Neural cell (in vitro differentiated cells): ENCODE results near the gene RYR2. TPM values are rescaled to one million over a fixed set of nuclear protein-coding genes. Genes with fewer than 3 reads are reported as not detected.

Experiments used
- H2AFZ ChIP-seq: fragments of 200-600, 300-800 bp; sonication (generic), shearing (Covaris generic); 2 replicates; pipeline ENCODE4 v1.6.0; 2014; ENCODE audit warnings: low read depth, mild to moderate bottlenecking, antibody characterized with exemption, low read length, moderate library complexity
- H3F3A ChIP-seq: fragments of 200-600 bp; shearing (Covaris generic); 2 replicates; pipeline ENCODE4 v1.6.1; 2016; ENCODE audit warnings: mild to moderate bottlenecking, moderate library complexity, mixed read lengths, antibody characterized with exemption, low read length; ENCODE audit not compliant: insufficient read depth, poor library complexity, severe bottlenecking
- H3K27ac ChIP-seq: fragments of 200-600, 300-800 bp; sonication (generic), shearing (Covaris generic); 2 replicates; pipeline ENCODE4 v1.5.1; 2014; ENCODE audit warnings: mild to moderate bottlenecking, low read length, moderate library complexity
- H3K27me3 ChIP-seq: fragments of 300-800, 200-600 bp; sonication (generic), shearing (Covaris generic); 2 replicates; pipeline ENCODE4 v1.6.0; 2014; ENCODE audit warnings: mild to moderate bottlenecking, low read depth, low read length, moderate library complexity; ENCODE audit not compliant: insufficient read depth
- H3K36me3 ChIP-seq: fragments of 300-800, 200-600 bp; sonication (generic), shearing (Covaris generic); 2 replicates; pipeline ENCODE4 v1.5.1; 2014; ENCODE audit warnings: mild to moderate bottlenecking, antibody characterized with exemption, low read length, moderate library complexity; ENCODE audit not compliant: insufficient read depth
- H3K4me2 ChIP-seq: fragments of 300-800, 200-600 bp; sonication (generic), shearing (Covaris generic); 2 replicates; pipeline ENCODE4 v1.6.0; 2014; ENCODE audit warnings: mild to moderate bottlenecking, low read length
- H3K4me3 ChIP-seq: fragments of 300-800, 200-600 bp; sonication (generic), shearing (Covaris generic); 2 replicates; pipeline ENCODE4 v1.5.1; 2014; ENCODE audit warnings: mild to moderate bottlenecking, low read length, moderate library complexity
- H3K79me2 ChIP-seq: fragments of 200-600 bp; shearing (Covaris generic); replicated peaks from 2 replicates; pipeline ENCODE4 v1.6.0; 2014; ENCODE audit warnings: mild to moderate bottlenecking, low read length, moderate library complexity; ENCODE audit not compliant: insufficient read depth
- H3K9ac ChIP-seq: fragments of 300-800, 200-600 bp; sonication (generic), shearing (Covaris generic); 2 replicates; pipeline ENCODE4 v1.6.1; 2016; ENCODE audit warnings: mild to moderate bottlenecking, low read length, mixed read lengths
- H3K9me2 ChIP-seq: fragments of 200-600 bp; shearing (Covaris generic); 2 replicates; pipeline ENCODE4 v1.6.1; 2016; ENCODE audit warnings: mild to moderate bottlenecking, low read length, mixed read lengths; ENCODE audit not compliant: insufficient read depth
- H3K9me3 ChIP-seq: fragments of 200-600, 300-800 bp; sonication (generic), shearing (Covaris generic); 2 replicates; pipeline ENCODE4 v1.6.1; 2016; ENCODE audit warnings: mild to moderate bottlenecking, mixed run types, low read length, moderate library complexity, mixed read lengths
- H4K20me1 ChIP-seq: fragments of 200-600 bp; shearing (Covaris generic); 2 replicates; pipeline ENCODE4 v1.6.1; 2016; ENCODE audit warnings: mild to moderate bottlenecking, mixed run types; ENCODE audit not compliant: insufficient read depth
- EP300 ChIP-seq: fragments of 450-650 bp; conservative IDR thresholded peaks from 2 replicates; pipeline ENCODE4 v1.6.1; 2014; ENCODE audit warnings: antibody characterized with exemption, mild to moderate bottlenecking, moderate library complexity; ENCODE audit not compliant: poor library complexity, severe bottlenecking
- EZH2 ChIP-seq: fragments of 200-600, 300-800 bp; shearing (Covaris generic), sonication (generic); IDR thresholded peaks from 2 replicates; pipeline ENCODE4 v1.6.1; 2014; ENCODE audit warnings: antibody characterized with exemption, low read length, borderline replicate concordance, mild to moderate bottlenecking; ENCODE audit not compliant: insufficient read depth, poor library complexity, severe bottlenecking
- MXI1 ChIP-seq: fragments of 450-650 bp; conservative IDR thresholded peaks from 2 replicates; pipeline ENCODE4 v1.6.1; 2014; ENCODE audit warnings: antibody characterized with exemption, mild to moderate bottlenecking; ENCODE audit not compliant: poor library complexity, severe bottlenecking
- POLR2AphosphoS5 ChIP-seq: IDR thresholded peaks from 2 replicates; pipeline ENCODE4 v1.6.1; 2012
- RAD21 ChIP-seq: fragments of 450-650 bp; conservative IDR thresholded peaks from 2 replicates; pipeline ENCODE4 v1.6.1; 2014; ENCODE audit warnings: antibody characterized with exemption, mild to moderate bottlenecking, moderate library complexity
- SMC3 ChIP-seq: fragments of 450-650 bp; conservative IDR thresholded peaks from 2 replicates; pipeline ENCODE4 v1.6.1; 2014; ENCODE audit warnings: antibody characterized with exemption, mild to moderate bottlenecking, moderate library complexity; ENCODE audit not compliant: poor library complexity
- TAF1 ChIP-seq: IDR thresholded peaks from 2 replicates; pipeline ENCODE4 v1.6.1; 2012; ENCODE audit warnings: low read depth
- polyA plus RNA-seq: library from polyadenylated mRNA; depleted of rRNA; stranded (reverse); fragments of >200 nt; gene quantifications from 2 replicates; pipeline ENCODE4 v1.2.3, GENCODE V29; 2014
- TF ChIP-seq, protein P1 (sequence below): IDR thresholded peaks from 2 replicates; pipeline ENCODE4 v1.6.1; 2012; ENCODE audit warnings: borderline replicate concordance
- TF ChIP-seq, protein P2 (sequence below): fragments of 450-650 bp; IDR thresholded peaks from 2 replicates; pipeline ENCODE4 v1.5.1; 2014; ENCODE audit warnings: antibody characterized with exemption, mild to moderate bottlenecking, moderate library complexity; ENCODE audit not compliant: poor library complexity, severe bottlenecking

RYR2 gene
- polyA plus RNA-seq, 1 donor from 2014 or later, result 3.8 TPM

DNA sequence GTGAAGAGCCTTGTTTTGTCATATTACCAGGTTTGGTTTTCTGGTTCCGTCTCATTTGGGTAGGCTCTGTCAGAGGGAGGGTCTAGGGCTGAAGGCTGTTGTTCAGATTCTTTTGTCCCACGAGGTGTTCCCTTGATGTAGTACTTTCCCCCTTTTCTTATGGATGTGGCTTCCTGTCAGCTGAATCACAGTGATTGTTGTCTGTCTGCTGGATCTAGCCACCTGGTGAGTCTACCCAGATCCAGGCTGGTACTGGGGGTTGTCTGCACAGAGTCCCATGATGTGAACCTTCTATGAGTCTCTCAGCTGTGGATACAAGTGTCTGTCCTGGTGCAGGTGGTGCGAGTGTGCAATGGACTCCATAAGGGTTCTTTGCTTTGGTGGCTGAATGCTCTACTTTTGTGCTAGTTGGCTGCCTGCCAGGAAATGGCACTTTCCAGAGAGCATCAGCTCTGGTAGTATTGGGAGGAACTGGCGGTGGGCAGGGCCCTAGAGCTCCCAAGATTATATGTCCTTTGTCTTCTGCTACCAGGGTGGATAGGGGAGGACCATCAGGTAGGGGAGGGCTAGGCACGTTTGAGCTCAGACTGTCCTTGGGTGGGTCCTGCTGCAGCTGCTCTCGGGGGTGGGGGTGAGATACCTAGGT lies 246.0 kb downstream of the RYR2 start:
- Histone ChIP-seq H3K36me3 (no peaks in the 10 kb centered on the region), H3K9me2 (no peaks in the 10 kb centered on the region), H4K20me1 (no peaks in the 10 kb centered on the region), H3K27me3 (no peaks in the 10 kb centered on the region), H3F3A (no peaks in the 10 kb centered on the region), H3K79me2 (no peaks in the 10 kb centered on the region), H2AFZ (no peak overlapping the region), H3K27ac (no peak overlapping the region), H3K9me3 (no peaks in the 10 kb centered on the region), H3K4me3 (no peak overlapping the region), H3K4me2 (no peak overlapping the region), H3K9ac (no peak overlapping the region)
- TF ChIP-seq RAD21 (no peak), EZH2 (no peak)

DNA sequence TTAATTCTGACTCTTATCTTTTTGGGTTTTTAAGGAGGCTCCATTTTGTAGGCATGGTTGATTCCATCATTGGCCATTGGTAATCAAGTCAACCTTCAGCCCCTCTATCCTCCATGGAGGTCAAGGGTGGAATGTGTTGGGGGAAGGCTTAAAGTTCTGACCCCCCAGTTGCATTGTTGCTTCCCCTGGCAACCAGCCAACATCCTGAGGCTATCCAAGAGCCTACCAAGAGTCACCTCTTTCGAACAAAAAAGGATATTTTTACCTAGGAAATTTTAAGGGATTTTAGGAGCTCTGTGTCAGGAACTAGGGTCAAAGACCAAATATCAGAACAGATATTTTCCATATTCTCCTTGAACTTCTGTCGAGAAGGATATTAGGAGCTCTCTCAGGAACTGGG lies 251.8 kb downstream of the RYR2 start:
- no peaks in the 10 kb centered on the region for H3K36me3 ChIP-seq
- no peaks in the 10 kb centered on the region for H3F3A ChIP-seq
- H3K4me3 ChIP-seq, result no peak overlapping the region
- no peaks in the 10 kb centered on the region for H3K9me3 ChIP-seq
- TF ChIP-seq RAD21, result no peak
- TF ChIP-seq, protein P1, sequence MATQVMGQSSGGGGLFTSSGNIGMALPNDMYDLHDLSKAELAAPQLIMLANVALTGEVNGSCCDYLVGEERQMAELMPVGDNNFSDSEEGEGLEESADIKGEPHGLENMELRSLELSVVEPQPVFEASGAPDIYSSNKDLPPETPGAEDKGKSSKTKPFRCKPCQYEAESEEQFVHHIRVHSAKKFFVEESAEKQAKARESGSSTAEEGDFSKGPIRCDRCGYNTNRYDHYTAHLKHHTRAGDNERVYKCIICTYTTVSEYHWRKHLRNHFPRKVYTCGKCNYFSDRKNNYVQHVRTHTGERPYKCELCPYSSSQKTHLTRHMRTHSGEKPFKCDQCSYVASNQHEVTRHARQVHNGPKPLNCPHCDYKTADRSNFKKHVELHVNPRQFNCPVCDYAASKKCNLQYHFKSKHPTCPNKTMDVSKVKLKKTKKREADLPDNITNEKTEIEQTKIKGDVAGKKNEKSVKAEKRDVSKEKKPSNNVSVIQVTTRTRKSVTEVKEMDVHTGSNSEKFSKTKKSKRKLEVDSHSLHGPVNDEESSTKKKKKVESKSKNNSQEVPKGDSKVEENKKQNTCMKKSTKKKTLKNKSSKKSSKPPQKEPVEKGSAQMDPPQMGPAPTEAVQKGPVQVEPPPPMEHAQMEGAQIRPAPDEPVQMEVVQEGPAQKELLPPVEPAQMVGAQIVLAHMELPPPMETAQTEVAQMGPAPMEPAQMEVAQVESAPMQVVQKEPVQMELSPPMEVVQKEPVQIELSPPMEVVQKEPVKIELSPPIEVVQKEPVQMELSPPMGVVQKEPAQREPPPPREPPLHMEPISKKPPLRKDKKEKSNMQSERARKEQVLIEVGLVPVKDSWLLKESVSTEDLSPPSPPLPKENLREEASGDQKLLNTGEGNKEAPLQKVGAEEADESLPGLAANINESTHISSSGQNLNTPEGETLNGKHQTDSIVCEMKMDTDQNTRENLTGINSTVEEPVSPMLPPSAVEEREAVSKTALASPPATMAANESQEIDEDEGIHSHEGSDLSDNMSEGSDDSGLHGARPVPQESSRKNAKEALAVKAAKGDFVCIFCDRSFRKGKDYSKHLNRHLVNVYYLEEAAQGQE, result no peak
- TF ChIP-seq MXI1, result no peak
- TF ChIP-seq EP300, result no peak
- no peak for TF ChIP-seq SMC3
- no peak for TF ChIP-seq POLR2AphosphoS5
- TF ChIP-seq TAF1, result no peak
- no peak overlapping the region for H3K4me2 ChIP-seq
- H3K27ac ChIP-seq, result no peak overlapping the region
- no peak overlapping the region for H3K9ac ChIP-seq
- no peaks in the 10 kb centered on the region for H3K9me2 ChIP-seq
- H3K79me2 ChIP-seq, result no peaks in the 10 kb centered on the region
- H4K20me1 ChIP-seq, result no peaks in the 10 kb centered on the region
- no peak overlapping the region for H2AFZ ChIP-seq
- H3K27me3 ChIP-seq, result no peaks in the 10 kb centered on the region

DNA sequence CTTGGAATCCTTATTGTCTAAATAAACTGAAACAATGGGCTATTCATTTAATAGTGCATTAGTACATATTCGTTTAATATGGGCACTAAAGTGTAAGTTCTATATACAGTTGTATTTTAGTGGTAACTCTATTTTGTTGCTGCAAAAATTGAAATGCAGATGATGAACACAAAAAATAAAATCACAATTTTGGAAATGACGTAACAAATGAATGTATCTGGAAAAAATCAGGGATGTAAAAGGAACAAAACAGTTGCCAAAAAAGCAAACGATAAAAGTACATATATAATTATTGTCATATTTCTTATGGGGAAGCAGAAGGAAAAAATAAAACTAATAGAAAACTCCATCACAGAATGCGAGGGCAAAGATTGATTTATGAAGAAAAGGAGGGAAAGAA lies 254.9 kb downstream of the RYR2 start:
- TF ChIP-seq, protein P2, sequence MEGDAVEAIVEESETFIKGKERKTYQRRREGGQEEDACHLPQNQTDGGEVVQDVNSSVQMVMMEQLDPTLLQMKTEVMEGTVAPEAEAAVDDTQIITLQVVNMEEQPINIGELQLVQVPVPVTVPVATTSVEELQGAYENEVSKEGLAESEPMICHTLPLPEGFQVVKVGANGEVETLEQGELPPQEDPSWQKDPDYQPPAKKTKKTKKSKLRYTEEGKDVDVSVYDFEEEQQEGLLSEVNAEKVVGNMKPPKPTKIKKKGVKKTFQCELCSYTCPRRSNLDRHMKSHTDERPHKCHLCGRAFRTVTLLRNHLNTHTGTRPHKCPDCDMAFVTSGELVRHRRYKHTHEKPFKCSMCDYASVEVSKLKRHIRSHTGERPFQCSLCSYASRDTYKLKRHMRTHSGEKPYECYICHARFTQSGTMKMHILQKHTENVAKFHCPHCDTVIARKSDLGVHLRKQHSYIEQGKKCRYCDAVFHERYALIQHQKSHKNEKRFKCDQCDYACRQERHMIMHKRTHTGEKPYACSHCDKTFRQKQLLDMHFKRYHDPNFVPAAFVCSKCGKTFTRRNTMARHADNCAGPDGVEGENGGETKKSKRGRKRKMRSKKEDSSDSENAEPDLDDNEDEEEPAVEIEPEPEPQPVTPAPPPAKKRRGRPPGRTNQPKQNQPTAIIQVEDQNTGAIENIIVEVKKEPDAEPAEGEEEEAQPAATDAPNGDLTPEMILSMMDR, result no peak
- TF ChIP-seq SMC3 (no peak), EP300 (no peak), EZH2 (no peak), TAF1 (no peak), MXI1 (no peak), POLR2AphosphoS5 (no peak), RAD21 (no peak)
- TF ChIP-seq, protein P1, result no peak
- H3K9ac ChIP-seq, result no peak overlapping the region

More for the DNA sequence above, 254.9 kb downstream of the RYR2 start:
- no peaks in the 10 kb centered on the region for H3K9me2 ChIP-seq
- H3K27ac ChIP-seq, result no peak overlapping the region
- no peaks in the 10 kb centered on the region for H4K20me1 ChIP-seq
- no peak overlapping the region for H2AFZ ChIP-seq
- no peaks in the 10 kb centered on the region for H3F3A ChIP-seq
- no peaks in the 10 kb centered on the region for H3K27me3 ChIP-seq
- no peaks in the 10 kb centered on the region for H3K9me3 ChIP-seq
- no peaks in the 10 kb centered on the region for H3K79me2 ChIP-seq
- H3K4me3 ChIP-seq, result no peak overlapping the region
- no peaks in the 10 kb centered on the region for H3K36me3 ChIP-seq
- no peak overlapping the region for H3K4me2 ChIP-seq
